HG03558 (cell line): Measurements from ENCODE around the gene CX3CL1.
"Not testable (repeated sequence)": the region's sequence is repeated elsewhere in the genome, so short reads cannot be mapped to it uniquely, and the experiment has no call there.

ENCODE experiments used
- ATAC-seq: cut with Tn5 transposase; IDR thresholded peaks from one replicate; pipeline ENCODE4 v1.9.1; 2021; ENCODE audit warnings: moderate number of reproducible peaks; ENCODE audit not compliant: unreplicated experiment; ENCODE audit errors: extremely low read depth

CX3CL1 gene

DNA sequence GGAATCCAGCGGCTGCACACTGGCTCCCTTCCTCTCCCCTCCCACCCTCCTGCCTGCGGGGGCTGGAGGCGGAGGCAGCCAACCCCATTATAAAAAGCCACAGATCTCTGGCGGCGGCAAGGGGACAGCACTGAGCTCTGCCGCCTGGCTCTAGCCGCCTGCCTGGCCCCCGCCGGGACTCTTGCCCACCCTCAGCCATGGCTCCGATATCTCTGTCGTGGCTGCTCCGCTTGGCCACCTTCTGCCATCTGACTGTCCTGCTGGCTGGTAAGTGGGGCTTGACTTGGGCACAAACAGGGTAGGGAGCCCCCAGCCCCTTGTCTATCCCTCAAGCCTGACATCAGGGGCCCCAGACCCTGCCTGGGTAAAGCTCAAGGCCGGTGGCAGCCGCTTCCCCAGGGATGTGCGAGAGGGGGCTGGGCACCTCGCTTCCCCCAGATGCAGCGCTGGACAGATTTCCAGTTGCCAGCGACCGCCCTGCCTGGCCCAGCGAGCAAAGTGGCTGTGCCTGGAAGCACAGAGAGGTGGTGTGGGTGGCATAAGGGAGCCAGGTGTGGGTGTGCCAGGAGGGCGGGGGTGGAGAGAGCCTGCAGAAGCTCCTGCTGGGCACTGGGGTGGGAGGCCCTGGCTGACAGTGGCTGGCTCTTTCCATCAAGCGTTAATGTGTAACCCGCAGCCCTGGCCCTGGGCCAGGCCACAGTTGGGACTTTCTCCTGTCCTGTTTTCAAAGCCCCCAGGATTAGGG lies at the start of gene CX3CL1:
CX3CL1 (plus strand) TSS at position 119 of the 745 bp plus-strand sequence; CDS start at position 198, 79 bp downstream.
- ATAC-seq: no peak

GRCh38 chr16:57324749-57325148 lies 47.5 kb upstream of the CX3CL1 start:
- ATAC-seq: no peak

GRCh38 chr16:57325458-57325857 lies 46.8 kb upstream of the CX3CL1 start:
- ATAC-seq: no peak

DNA sequence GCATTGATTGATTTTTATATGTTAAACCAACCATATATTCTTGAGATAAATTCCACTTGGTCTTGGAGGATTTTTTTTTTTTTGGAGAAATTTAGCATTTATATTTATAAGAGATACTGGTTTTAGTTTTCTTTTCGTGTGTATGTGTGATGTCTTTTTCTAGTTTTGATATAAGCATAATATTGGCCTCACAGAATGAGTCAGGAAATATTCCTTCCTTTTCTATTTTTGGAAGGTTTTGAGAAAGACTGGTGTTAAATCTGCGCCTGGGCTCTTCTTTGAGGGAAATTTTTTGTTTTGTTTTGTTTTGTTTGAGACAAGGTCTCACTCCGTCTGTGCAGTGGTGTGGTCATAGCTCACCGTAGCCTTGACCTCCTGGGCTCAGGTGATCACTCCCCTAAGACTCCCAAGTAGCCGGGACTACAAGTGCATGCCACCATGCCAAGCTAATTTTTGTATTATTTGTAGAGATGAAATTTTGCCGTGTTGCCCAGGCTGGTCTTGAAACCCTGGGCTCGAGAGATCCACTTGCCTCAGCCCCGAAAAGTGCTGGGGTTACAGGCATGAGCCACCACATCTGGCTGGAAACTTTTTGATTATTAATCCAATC lies 42.5 kb upstream of the CX3CL1 start:
- no peak for ATAC-seq

- ATAC-seq: no peak
These were observed 40.9 kb upstream of the CX3CL1 start for GRCh38 chr16:57331355-57331754.

- no peak for ATAC-seq
These were observed 38.9 kb upstream of the CX3CL1 start for GRCh38 chr16:57333402-57333801.

GRCh38 chr16:57335366-57335765 lies 36.9 kb upstream of the CX3CL1 start:
- ATAC-seq: no peak

DNA sequence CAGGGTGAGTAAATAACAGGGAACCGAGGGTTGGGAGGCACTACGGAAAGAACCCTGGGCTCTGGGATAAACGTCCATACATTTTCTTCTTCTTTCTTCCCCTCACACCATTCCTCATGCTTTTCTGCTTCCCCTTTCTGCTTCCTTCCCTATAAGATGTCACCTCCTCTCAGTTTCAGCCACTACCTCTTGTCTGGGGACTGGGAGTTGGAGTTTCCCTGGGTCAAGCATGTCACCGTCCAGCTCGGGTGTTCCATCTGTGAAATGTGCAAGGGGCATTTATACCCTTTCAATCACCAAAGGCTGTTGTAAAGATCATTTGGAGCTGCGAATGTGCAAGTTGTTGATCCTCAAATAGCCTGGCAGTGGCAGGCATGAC lies 31.2 kb upstream of the CX3CL1 start:
- no peak for ATAC-seq

DNA sequence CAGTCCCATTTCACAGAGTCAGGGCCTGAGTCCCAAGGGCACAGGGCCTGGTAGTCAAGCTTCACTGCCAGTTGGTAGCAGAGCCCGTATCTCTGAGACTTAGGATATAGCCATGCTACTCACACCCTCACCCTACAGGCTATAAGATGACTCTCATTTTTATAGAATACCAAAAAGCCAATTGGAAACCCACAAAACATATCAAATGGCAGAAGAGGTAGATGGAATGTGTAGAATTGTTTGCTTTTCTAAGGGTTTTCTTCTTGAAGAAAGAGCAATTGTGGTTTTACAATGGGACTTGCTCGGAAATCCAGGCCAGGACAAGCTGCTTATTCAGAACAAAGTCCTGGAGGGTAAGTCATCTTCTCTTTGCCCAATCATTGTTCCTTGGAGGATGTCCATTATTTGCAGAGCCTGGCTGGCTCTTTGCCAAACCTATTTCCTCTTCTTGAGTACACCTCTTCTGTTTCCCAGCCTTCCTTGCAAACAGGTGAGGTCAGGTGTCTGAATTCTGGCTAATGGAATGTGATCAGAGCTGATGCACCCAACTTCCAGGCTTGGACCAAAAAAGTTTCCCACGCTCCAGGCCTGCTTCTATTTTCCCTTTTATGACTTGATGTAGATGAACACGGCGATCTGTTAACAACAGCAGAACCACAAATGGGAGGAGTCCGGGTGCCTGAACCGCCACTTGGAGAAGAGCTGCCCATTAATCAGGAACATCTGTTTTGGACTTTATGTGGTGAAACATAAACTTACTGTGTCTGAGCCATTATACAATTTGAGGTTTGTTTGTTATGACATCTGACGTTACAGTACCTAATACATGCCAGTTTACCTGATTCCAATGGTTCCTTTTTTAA lies 30.6 kb upstream of the CX3CL1 start:
- ATAC-seq: no peak

- ATAC-seq: not testable (repeated sequence)
These were observed 29.7 kb upstream of the CX3CL1 start for GRCh38 chr16:57342606-57343005.

DNA sequence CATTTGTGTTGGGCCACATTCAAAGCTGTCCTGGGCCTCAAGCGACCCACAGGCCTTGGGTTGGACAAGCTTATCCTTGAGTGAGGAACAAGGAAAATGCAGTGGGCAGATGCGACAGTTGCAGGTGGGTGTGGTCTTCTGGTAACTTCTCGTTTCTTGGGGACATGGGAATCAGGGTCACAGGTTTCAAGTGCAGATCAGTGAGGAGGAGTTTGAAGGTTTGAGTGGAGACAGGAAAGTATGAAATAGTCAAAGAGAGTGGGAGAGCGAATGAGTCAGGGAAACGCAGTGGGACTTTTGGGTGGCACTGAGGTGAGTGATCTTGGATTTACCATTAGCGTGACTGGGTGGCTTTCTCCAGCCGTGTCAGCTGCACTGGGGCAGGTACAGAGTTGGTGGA lies 29.1 kb upstream of the CX3CL1 start:
- ATAC-seq: no peak

DNA sequence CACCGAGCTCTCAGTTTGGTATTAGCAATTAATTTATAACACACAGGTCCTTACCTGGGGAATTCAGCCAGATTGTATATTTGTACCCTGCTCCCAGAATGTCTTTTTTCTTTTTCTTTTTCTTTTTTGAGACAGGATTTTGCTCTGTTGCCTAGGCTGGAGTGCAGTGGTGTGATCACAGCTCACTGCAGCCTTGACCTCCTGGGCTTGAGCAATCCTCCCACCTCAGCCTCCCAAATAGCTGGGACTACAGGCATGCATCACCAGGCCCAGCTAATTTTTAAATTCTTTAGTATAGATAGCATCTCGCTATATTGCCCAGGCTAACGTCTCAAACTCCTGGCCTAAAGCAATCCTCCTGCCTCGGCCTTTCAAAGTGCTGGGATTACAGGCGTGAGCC lies 28.2 kb upstream of the CX3CL1 start:
- not testable (repeated sequence) for ATAC-seq

GRCh38 chr16:57345021-57345420 lies 27.3 kb upstream of the CX3CL1 start:
- ATAC-seq: no peak

DNA sequence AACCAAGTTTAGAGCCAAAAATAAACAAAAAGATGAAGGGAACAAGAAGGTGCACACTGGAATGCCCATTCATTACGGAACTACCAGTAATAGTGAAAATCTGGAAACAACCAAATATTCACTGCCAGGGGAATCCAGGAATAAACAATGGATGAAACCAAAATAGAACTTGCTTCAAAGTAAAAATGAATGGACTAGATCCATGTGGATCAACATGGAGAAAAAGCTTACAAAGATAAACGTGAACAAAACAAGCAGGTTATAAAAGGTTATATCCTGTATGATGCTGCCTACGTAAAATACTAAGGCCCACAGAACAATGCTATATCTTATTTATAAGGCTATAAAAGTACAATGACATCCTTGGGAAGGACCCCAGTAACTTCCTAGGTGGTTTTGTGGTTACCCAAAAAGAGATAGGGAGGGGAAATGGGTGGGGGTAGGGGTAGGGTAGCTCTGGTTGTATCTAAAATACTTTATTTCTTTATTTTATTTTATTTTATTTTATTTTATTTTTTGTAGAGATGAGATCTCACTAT lies 26.6 kb upstream of the CX3CL1 start:
- ATAC-seq: no peak

DNA sequence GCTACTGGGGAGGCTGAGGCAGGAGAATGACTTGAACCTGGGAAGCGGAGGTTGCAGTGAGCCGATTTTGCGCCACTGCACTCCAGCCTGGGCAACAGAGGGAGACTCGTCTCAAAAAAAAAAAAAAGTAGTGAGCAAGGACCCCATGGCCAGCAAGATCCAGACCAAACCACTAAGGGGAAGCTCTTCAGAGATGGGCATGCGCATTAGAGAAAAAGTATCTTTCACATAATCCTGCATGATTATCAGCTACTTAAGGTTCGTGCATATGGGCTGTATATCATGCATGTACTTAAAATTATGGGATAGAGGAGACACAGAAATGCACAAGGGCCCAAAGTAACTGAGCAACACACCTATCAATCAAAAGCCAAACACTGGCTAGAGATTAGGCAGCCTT lies 24.4 kb upstream of the CX3CL1 start:
- ATAC-seq: no peak

- no peak for ATAC-seq
These were observed 24.0 kb upstream of the CX3CL1 start for GRCh38 chr16:57348327-57348726.

- ATAC-seq: peak; percentile 71
These were observed 22.9 kb upstream of the CX3CL1 start for GRCh38 chr16:57349212-57350031.

GRCh38 chr16:57352636-57353047 lies 19.6 kb upstream of the CX3CL1 start:
- ATAC-seq: no peak

DNA sequence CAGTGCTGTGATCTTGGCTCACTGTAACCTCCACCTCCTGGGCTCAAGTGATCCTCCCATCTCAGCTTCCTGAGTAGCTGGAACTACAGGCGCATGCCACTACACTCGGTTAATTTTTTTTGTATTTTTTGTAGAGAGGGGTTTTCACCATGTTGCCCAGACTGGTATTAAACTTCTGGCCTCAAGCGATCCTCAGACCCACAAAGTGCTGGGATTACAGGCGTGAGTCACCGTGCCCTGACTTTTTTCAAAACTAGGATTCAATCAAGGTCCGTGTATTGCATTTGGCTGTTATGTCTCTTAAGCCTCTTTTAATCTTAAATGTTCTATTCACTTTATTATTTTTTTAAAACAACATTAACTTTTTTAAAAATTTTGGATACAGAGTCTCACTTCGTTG lies 18.0 kb upstream of the CX3CL1 start:
- no peak for ATAC-seq

DNA sequence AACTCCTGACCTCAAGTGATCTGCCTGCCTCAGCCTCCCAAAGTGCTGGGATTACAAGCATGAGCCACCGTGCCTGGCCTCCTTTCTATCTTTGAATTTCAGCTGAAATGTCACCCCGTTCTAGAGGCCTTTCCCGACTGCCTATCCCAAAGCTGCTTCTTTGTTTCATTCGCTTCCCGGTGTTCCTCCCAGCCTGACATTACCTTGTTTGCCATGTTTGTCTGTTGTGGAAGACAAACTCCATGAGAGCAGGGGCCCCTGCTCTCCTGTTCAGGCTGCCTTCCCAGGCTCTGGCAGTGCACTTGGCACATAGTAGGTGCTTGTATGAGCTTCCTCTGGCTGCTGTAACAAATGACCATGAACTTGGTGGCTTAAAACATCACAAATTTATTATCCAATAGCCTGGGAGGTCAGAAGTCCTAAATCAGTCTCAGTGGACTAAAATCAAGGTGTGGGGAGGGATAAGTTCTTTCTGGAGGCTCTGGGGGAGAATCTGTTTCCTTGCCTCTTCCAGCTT lies 16.3 kb upstream of the CX3CL1 start:
- no peak for ATAC-seq
